ENCODE measurements around the gene BBS2.

BBS2 gene

GRCh38 chr16:56478281-56479049, 41.4 kb downstream of the BBS2 start:
- no peak for DNase-seq (ENCODE audit: low read depth in 2 of 2, low spot score in 1 of 2)

- no peak for DNase-seq (ENCODE audit: low read depth in 2 of 2, low spot score in 1 of 2)
Measured at GRCh38 chr16:56477096-56477878, 42.5 kb downstream of the BBS2 start.

- DNase-seq (ENCODE audit: low read depth in 2 of 2, low spot score in 1 of 2) = no peak
Measured at GRCh38 chr16:56475201-56475600, 44.6 kb downstream of the BBS2 start.

- DNase-seq (ENCODE audit: low read depth in 2 of 2, low spot score in 1 of 2) = no peak
Measured at GRCh38 chr16:56470666-56471065, 49.2 kb downstream of the BBS2 start.

DNA sequence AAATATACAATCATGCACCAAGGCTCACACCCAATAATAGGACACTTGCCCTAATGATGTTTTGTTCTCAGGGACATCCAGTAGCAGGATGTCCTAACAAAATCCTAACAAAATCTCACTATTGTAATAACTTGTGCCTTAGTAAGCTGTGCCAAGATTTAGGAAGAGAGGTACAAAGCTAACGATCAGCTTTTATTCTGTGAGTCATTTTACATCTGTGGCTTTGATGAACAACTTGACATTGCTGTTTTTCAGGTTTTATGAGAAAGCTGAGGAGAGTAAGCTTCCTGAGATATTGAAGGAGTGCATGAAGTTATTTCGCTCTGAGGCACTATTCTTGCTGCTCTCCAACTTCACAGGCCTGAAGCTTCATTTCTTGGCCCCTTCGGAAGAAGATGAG, 49.6 kb downstream of the BBS2 start:
- DNase-seq (ENCODE audit: low read depth in 2 of 2, low spot score in 1 of 2) = no peak

DNA sequence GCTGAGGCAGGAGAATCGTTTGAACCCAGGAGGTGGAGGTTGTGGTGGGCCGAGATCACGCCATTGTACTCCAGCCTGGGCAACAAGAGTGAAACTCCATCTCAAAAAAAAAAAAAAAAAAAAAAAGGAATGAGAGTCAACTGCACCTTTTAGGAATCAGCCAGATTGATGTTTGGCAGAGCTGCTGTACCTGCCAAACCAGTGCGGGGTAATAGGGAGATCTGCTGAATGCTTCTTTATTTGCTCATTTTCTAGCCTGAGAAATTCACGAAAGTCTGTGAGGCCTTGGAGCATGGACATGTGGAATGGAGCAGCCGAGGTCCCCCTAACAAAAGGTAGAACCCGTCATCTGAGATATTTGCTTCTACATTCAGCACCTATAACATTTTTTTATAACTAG, 50.1 kb downstream of the BBS2 start:
- no peak for DNase-seq (ENCODE audit: low read depth in 2 of 2, low spot score in 1 of 2)

GRCh38 chr16:56468800-56469199, 51.0 kb downstream of the BBS2 start:
- no peak for DNase-seq (ENCODE audit: low read depth in 2 of 2, low spot score in 1 of 2)

GRCh38 chr16:56466344-56466743, 53.5 kb downstream of the BBS2 start:
- no peak for DNase-seq (ENCODE audit: low read depth in 2 of 2, low spot score in 1 of 2)

DNA sequence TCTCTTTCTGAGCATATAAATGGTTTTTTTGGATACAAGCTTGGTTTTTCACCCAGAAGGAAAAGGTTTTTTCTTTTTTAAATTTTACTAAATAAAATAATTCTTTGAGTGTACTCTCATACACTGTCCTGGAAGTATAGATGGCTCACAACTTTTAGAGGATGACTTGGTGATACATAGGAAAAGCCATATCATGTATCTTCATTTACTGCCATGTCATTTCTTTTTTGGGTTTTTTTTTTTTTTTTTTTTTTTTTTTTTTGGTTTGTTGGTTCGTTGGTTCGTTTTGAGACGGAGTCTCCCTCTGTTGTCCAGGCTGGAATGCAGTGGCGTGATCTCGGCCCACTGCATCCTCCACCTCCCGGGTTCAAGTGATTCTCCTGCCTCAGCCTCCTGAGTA, 56.7 kb downstream of the BBS2 start:
- no peak for DNase-seq (ENCODE audit: low read depth in 2 of 2, low spot score in 1 of 2)

DNA sequence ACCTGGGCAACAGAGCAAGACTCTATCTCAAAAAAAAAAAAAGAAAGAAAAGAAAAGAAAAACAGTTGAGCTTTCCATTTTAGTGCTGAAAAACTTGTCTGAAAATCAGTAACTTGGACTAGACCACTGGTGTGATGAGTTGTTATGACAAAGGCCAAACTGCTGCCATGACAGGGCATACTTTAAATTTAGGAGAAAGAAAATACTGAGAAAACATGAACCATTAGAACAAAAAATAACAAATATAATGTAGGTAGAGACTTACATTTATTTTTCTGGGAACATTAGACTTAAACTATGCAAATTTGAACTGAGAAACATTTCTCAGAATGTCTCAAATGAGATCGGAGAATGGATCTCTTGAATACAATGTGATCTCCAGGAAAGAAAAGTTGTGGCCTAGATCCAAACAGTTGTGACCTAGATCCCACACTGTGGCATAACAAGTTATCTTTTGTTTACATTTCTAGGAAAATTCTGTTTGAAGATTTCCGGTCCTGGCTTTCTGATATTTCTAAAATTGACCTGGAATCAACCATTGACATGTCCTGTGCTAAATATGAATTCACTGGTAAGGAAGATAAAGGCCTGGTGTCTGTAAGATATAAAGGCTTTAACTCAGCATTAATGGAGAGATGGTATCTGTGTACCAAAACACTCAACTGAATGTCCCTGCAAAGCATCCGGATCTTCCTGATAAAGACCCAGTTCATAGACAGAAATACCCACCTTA, 57.6 kb downstream of the BBS2 start:
- no peak for DNase-seq (ENCODE audit: low read depth in 2 of 2, low spot score in 1 of 2)

GRCh38 chr16:56460101-56460500, 59.7 kb downstream of the BBS2 start:
- no peak for DNase-seq (ENCODE audit: low read depth in 2 of 2, low spot score in 1 of 2)

GRCh38 chr16:56457927-56458470, 61.8 kb downstream of the BBS2 start:
- DNase-seq (ENCODE audit: low read depth in 2 of 2, low spot score in 1 of 2) = no peak

DNA sequence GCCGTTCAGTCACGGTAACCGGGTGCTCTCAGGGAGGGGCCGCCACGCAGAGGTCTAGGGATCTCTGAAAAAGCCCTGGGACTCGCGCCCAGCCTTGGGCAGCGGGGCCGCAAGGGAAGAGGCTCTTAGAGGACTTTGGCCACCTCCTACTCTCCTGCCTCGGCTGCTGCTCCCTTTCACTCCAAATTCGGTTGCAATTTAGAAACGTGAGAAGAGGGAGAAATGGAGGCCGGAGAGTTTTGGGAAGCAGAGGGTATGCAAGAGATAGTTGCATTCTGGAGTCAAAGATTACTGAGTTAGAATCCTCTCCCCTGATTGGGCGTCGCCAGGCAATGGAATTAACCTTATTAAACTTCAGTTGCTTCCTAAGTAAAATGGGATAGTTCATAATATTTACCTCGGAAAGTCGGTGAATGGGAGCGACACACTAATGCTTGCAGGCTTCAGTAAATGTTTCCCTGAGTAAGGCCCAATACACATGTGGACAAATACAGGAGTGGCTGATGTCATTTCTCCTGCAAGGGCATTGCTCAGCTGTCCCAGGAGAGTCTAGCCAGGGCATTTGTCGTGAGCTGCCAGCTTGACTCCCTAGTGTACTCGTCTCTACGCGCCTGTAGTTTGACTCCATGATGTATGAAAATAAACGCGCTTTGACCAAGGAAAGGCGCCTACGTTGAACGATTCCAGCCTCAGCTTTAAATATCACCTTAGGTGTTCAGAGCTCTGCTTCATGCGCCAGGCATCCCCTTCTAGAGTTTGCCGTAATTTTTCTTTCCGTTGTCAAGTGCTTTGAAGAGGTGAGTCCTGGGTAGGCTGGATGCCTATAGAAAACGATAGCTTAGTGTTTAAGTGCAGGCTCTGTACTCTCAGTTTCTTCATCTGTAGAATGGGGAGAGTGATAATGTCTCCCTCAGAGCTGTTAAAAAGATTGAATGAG, 67.8 kb downstream of the BBS2 start:
- DNase-seq (ENCODE audit: low read depth in 2 of 2, low spot score in 1 of 2) = no peak

DNA sequence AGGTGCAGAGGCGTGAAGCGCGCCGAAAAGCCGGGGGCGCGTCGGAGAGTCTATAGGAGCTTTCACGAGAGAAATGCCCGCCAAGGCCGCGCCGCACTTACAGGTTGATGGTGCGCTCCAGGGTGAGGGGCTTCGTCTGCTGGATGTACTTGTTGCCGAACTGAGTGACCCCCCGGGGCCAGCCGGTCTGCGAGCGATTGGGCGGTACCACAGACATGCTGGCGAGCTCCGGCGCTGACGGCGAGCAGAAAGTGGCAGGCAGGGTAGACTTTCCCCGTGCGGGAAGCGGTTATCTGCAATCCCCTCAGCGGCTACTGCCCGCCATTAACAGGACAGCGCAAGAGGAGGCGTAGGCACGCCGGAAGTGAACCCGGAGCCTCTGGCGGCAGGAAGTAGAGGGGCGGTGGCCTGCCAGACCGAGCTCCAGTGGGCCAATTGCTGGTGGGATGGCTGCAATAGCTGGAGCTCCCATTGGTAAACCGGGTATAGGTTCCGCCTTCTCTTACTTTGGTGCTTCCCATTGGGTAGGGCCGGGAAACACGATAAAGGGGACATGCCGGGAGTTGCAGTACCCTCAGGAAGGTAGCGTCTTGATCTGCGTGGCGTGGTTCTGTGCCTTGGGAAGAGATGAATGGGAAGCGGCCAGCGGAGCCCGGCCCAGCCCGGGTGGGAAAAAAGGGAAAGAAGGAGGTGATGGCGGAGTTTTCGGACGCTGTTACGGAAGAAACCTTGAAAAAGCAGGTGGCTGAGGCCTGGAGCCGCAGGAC, 68.7 kb downstream of the BBS2 start, which contains the start of the genes NUDT21 and OGFOD1:
TSS of gene NUDT21 (minus strand) at position 347 of the 767 bp plus-strand sequence. CDS start at position 217, 130 bp downstream.
TSS of gene OGFOD1 (plus strand) at position 569 of the 767 bp plus-strand sequence. CDS start at position 628, 59 bp downstream.
- DNase-seq (ENCODE audit: low read depth in 2 of 2, low spot score in 1 of 2) = peak; percentile 73 to 85

GRCh38 chr16:56450275-56450985, 69.4 kb downstream of the BBS2 start:
- DNase-seq (ENCODE audit: low read depth in 2 of 2, low spot score in 1 of 2) = no peak

- no peak for DNase-seq (ENCODE audit: low read depth in 2 of 2, low spot score in 1 of 2)
Measured at GRCh38 chr16:56448005-56448404, 71.8 kb downstream of the BBS2 start.

- DNase-seq (ENCODE audit: low read depth in 2 of 2, low spot score in 1 of 2) = no peak
Measured at GRCh38 chr16:56447286-56447685, 72.5 kb downstream of the BBS2 start.

GRCh38 chr16:56438038-56438437, 81.8 kb downstream of the BBS2 start:
- DNase-seq (ENCODE audit: low read depth in 2 of 2, low spot score in 1 of 2) = no peak

- DNase-seq (ENCODE audit: low read depth in 2 of 2, low spot score in 1 of 2) = no peak
Measured at GRCh38 chr16:56436258-56436657, 83.6 kb downstream of the BBS2 start.
